Measurements from ENCODE around the gene NDEL1.

Gene NDEL1

DNA sequence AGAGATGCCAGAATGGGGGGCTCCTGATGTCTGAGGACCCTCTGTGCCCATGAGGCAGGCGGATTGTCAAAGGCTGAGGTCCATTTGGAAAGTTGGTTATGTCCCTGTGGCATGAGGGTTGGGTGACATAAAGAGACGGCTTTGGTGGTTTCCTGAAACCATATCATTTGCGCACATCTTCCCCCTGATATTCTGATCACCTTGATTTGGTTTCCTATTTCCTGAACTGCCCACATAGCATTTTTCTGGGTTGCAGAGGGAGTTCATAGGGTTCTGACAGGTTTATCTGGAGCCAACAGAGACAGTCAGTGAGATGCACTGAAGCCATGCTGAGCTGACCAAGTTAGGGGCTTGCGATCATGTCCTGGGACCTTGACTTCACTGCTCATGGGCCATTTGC is 22.4 kb upstream of the NDEL1 start:
- DNase-seq: no peak

DNA sequence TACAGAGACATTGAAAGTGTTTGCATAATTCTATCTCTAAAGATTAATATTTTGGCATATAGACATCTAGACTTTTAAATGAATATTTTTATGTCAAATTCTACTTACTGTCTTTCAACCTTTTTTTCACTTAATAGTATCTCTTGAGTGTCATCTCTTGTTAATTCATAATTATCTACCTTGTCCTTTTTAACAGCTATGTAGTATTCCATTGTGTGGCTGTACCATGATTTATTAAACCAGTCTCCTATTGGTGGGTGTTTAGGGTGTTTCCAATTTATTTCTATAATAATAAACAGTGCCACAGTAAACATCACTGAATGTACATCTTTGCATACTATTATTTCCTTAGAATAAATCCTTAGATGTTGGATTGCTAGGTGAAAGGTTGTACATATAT is 21.7 kb upstream of the NDEL1 start:
- no peak for DNase-seq

DNA sequence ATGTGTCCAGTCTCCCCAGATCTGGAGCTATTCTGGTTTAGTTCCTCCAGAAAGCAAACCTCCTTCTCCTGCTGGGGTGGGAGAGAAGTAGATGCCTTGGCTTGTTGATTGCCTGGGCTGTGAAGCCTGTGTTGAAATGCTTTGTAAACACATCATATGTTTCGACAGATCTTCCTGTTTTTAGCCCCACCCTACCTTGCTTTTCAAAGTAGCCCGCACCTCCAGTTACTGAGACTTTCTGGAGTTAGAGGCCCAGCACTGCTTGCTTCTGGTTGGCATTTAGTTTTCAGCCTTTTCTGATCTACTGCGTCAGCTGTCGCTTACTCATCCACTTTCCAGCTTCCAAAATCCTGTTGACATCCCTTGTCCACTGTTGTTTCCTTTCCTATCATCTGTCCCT is 17.9 kb upstream of the NDEL1 start:
- DNase-seq: no peak

DNA sequence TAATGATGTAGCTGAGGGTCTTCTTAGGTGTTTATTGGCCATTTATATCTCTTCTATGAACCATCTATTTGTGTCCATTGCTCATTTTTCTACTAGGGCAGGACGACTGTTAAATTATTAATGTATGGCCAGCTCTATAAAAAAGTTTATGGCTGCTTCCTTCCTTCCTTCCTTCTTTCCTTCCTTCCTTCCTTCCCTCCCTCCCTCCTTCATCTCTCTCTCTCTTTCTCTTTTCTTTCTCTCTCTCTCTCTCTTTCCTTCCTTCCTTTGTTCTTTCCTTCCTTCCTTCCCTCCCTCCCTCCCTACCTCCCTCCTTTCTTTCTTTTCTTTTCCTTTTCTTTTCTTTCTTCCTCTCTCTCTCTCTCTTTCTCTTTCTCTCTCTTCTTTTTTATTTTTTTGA is 17.2 kb upstream of the NDEL1 start:
- no peak for DNase-seq

DNA sequence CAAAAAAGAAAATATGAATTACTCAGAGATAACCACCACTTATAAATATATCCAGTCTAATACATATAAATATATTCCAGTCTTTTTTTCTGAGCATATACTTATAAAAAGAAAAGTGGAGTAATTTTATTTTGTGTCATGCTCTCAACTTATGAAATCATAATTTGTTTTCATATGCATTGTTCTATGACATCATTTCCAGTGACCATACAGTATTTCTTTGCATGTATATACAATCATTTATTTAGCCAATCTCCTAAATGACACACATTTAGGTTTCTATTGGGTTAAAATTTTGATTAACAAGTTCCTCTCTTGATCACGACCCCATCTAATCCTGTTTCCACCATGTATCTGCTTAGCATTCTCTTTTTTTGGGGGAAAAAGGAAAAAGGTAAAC is 16.4 kb upstream of the NDEL1 start:
- DNase-seq: no peak

DNA sequence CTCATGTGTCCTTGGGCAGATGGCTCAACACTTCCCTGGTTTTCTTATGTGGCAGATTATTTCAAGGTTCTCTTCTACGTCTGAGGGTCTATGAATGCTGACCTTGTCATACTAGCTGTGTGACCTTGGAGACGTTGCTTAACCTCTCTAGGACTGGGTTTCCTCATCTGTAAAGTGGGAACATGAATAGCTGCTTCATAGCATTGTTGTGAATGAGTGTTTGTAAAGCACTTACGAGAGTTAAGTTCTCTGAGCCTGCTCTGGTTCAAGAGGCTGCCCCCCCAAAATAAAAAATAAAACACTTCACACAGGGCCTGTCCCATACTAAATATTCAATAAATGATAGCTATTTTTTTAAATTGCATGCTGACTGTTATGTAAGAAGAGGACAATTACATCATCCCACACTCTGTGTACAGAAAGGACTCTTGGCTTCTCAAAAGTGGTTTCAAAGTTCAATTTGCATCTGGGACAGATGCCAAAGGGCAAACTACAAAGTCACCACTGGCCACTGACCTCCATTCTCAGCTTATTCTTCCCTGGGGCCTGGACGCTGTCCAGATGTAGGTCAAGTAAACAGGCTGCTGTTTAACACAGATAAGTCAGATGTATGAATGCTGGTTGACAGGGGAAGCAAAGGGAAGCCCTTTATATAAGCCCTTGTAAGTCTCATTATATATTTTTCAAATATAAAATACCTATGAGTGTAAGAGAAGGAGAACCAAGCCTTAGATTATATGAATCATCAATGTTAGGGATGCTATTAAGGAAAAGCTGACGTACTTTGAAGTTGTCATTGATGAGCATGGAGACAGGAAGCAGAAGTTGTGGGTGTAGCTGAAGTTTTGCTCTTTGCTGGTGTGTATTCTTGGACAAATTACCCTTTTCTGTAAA is 15.4 kb upstream of the NDEL1 start:
- peak in 7 of 56 donors; percentile 1 to 21 (median 11) for DNase-seq

DNA sequence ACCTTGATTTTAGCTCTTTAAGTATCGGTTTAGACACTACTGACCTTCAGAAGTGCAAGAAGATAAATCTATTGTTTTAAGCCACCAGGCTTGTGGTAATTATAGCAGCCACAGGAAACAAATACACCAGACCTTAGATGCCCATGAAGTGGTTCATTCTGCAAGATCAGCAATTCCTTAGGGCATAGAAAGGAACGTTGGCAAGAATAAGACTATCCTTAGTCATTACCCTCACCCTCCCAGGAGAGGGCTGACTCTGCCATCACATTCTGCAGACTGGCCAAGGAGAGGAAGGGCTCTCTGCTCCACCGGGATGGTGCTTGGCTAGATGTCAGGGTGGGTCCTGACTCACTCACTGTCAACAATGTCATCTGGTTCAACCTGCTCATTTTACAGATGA is 14.1 kb upstream of the NDEL1 start:
- DNase-seq: no peak

DNA sequence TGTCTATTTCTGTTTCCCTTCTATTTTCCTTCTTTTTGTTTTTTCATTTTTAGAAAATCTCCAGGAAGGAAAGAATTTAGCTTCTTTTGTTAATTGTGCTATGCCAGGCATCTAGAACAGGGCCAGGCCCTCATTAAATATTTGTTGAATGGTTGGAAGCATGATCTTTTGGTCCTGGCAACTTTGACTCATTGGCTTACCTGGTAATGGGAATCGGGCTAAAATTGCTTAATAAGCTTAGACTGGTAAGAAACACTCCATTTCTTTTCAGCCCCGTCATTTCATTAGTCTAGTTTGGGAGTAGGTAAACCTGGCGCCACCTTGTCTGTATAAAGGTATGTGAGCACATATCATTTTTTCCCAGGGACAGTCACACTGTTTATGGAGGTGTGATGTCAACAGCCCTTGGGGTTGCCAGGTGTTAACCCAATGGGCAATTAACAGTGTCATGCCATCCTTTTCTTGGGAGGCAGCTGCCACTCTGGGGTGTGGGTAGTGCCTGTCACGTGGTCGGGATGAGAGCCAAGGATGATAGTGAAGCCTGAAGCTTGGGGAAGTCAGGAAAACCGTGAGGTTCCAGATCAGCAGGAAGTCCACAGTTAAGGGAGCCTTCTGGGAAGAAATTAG is 9.5 kb upstream of the NDEL1 start:
- no peak for DNase-seq

DNA sequence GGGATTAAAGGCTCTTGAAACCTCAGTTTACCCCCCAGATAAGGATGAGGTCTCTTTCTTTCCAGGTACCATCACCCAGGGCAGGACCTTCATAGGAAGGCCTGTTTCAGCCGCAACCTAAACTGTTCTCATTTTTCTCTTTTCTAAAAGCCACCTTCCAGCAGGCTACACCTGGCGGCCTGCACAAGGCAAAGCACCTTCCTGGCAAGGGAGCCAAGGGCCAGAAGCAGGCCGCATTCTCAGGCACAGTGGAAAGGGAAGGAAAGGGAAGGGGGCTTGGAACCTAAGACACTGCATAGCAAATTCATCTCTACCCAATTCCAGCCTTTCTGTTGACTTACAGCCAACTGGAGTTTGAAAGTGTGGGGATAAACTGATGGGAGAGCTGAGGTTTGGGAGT is 8.9 kb upstream of the NDEL1 start:
- DNase-seq: no peak

DNA sequence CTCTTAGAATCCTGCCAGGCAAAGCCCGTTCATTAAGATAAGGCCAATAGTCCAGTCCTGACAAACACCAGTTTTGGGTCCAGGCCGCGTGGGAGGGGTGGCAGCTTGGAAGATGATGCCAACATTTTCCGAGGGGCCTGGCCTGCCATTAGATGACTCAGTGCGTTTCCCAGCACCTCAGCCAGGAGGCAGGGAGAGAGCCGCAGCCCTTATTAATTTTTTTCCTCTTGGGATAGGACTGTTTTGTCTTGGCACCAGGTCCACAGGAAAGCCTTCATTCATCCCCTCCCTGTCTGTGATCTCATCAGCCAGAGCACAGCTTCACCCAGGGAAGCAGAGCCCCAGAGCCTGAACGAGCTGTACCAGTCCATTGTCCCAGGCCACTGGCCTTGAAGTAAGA is 4.7 kb upstream of the NDEL1 start:
- DNase-seq: peak in 10 of 56 donors; percentile 5 to 66 (median 40)

DNA sequence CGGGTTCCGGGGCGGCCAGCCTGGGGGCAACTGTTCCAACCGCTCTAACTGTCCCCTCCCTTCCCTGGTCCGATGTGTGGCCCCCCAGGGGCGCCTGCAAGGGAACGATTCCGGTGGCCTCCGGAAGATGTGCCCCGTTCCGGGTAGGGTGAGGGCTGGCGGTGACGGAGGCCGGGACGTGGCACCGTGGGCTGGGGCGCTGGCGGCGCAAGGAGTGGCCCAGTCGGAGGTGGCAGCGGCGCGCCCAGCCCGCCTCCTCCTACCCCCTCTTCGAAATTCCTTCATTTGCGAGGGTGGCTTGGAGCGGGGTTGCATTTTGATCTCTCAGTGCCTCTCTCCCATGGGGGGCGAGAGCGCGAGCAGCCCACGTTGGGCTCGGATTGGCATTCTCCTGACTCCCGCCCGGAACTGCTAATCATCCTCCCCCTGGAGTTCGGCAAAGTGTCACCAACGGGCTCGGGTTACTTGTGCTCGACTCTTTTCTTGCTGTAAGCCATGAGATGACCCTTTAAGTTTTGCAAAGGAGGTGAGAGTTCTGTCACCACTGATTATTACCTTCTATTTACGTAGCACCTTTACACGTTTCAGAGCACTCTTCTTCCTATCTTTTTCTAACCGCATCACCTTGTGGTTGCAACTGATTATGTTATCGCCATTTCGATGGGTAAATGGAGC is 622 bp downstream of the NDEL1 start:
- DNase-seq: peak in 28 of 56 donors; percentile 11 to 77 (median 58)

DNA sequence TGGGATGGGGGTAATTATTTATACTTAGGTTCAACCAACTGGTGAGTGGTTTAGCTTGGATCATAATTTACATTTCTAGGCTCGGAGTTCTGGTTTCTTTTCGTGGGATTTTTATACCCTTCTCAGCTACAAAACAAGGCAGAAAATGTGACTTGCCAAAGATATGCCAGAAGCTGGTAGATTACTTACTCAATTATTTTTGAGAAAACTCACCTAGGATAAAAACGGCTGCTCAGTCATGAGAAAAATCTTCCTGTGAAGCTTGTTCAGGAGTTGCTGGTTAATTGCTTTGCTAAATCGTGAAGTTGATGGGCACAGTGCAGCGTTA is 1.1 kb downstream of the NDEL1 start:
- no peak for DNase-seq

DNA sequence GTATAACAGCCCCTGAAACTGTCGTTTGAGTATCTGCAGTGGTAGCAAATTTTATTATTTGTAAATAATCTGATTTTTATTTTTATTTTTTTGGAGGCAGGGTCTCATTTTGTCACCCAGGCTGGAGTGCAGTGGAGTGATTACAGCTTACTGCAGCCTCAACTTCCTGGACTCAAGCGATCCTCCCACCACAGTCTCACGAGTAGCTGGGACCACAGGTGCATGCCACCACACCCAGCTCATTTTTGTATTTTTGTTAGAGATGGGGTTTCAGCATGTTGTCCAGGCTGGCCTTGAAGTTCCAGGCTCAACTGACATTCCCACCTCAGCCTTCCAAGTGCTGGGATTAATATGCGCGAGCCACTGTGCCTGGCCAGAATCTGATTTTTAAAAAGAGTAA is 2.8 kb downstream of the NDEL1 start:
- DNase-seq: no peak

DNA sequence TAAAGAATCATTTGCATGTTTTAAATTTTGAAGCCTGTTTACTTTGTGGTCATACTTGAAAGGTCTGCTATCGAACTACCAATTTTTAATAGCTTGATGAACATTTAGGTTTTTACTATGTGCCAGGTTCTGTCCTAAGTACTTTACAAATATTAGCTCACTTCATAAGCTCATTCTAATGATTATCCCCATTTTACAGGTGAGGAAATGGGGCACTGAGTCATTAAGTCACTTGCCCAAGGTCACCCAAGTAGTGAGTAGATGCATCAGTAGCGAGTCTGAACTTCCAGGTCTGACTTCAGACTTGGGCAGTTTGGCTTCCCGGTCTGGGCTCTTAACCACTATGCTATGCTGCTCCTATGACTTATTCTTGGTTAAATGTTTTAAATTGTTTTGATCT is 4.0 kb downstream of the NDEL1 start:
- no peak for DNase-seq

DNA sequence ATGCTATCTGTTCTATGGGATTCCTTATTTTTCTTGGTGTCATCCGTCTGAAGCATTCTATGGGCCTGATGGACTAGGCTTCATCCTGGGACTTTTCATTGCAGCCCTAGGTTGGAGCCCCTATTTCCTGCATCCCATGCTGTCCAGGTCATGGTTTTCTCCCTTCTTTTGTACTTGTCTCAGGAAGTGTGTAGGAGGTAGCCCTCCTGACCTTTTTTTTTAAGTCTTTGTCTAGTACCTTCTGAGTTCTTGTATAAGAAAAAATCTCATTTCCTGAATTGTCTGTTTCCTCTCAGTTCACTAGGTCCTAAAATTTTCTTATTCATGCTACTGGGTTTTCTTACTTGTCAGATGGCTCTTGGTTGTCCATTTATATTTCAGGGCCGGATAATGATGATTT is 6.0 kb downstream of the NDEL1 start:
- DNase-seq: no peak

DNA sequence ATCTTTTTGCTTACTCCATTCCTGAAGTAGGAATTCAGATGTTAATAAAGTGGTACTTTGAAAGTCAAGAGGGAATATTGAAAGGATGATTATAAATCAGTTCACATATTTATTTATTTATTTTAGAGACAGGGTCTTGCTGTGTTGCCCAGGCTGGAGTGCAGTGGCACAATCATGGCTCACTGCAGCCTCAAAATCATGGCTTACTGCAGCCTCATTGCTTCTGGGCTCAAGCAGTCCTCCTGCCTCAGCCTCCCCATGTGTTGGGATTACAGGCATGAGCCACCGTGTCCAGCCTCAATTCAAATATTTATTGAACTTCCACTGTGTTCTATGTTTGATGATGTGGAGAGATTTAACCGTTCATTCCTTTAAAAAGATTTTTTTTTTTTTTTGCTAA is 6.6 kb downstream of the NDEL1 start:
- DNase-seq: no peak

DNA sequence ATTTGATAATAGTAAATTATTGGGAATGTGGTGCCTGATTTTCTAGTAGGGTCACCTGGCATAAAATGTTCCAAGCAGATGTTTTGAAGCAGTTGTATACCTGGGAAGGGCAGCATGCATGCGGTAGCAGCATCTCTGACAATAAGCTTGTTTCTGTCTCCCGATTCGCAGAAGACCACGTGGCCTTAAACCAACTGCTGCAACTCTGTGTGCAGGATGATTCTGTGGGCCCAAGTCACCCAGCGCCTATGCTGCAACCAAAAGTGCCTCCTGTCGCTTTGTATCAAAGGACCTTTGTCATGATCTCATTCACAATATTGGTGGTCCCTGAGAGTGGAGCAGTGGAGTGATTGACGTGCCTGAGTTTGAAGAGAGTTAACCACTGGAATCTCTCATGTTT is 8.1 kb downstream of the NDEL1 start:
- DNase-seq: peak in 1 of 56 donors; percentile 18

DNA sequence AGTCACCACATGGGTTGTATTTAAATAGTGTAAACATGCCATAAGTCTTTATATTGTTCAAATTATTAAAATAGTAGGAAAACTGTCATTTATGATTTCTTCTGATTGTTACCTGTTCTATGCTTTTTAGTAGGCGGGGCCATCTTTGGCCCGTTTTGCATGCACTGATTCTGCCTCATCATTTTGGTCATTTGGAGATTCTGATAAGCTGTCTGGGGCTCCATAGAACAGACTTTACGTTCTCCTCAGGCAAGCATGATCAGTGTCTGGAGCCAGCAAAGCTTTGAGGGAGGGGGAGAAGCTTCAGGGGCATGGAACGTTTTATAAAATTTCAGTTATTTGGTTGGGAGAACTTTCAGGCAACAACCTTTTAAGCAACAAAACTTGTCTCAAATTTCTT is 8.8 kb downstream of the NDEL1 start:
- no peak for DNase-seq

DNA sequence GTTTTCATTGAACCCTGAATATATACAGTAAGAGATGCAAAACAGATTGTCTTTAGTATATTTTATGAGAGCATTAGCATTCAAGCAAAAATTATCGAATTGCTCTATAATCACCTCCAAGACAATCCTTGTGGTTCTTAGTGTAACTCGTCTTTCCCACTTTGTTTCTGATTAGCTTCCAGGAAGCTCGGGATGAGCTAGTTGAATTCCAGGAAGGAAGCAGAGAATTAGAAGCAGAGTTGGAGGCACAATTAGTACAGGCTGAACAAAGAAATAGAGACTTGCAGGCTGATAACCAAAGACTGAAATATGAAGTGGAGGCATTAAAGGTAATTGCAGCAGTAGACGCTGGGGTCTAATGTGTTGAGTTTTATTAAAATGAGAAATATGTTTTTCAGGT is 9.9 kb downstream of the NDEL1 start:
- no peak for DNase-seq

DNA sequence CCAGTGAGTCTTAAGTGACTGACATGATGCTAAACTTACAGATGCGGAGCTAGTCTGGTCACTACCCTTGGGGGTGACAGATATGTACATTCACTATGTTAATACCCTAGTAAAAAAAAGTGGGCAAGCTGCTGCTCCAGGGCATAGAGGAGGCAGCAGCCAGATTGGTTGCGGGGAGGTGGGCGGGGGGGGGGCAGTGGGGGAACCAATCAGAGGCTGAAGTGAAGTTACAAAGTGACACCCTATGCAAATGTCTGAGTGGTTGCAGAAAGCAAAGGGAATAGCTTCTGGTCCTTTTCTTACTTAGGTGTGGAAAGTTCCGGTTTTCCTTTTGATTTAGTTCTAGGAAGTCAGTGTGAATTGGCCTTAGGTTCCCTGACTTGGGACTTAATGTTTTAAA is 12.1 kb downstream of the NDEL1 start:
- DNase-seq: no peak

DNA sequence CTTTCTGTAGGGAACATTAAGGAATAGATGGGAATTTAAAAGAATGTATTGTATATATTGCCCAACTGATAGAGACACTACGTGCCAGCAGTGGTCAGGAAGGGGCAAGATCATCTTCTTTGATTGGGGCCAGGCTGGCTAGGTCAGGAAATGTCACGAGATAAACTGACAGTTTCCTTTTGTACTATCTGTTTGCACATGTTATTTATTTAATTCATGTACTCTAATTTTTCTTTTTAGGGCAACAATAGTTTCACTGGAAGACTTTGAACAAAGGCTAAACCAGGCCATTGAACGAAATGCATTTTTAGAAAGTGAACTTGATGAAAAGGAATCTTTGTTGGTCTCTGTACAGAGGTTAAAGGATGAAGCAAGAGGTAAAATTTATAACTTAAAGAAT is 12.6 kb downstream of the NDEL1 start:
- DNase-seq: no peak

DNA sequence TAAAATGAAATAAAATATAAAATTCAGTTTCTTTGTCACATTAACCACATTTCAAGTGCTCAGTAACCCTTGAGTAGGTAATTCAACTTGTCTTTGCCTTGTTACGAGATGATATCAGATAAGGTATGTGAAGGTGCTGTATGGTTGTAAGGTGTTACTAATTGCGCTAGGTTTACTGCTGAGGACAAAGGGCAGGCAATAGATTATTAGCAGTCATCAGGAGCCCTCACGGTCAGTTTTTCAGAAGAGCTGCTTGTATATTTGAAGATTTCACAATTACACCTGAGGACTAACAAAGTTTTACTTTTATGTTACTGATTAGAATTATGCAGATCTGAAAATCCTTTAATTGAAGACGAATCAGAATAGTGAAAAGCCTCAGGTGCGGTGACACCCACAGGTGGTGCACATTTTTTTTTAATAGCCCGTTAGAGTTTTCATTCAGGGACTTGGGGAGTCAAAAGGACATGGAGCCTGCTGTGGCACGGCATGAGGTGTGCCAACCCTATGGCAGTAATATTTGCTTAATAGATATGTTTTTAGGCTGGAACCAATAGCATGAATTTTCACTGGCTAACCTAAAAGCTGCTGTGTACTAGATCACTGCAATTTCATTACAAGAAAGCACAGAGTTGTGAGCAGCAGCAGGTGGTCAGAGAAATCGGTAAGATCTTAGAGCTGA is 16.4 kb downstream of the NDEL1 start:
- no peak for DNase-seq
